HG02981 (cell line): ENCODE data around the gene TMEM139.

ENCODE experiments used
- ATAC-seq: cut with Tn5 transposase; IDR thresholded peaks from one replicate; pipeline ENCODE4 v1.9.1; 2021; ENCODE audit warnings: mild to moderate bottlenecking, moderate library complexity; ENCODE audit not compliant: unreplicated experiment

Gene TMEM139

GRCh38 chr7:143284591-143285469, at the start of gene TMEM139:
Gene TMEM139, plus strand, starts transcription at chr7:143284958. Its CDS starts 1,000 bp downstream, at chr7:143285958.
- ATAC-seq: no peak

- no peak for ATAC-seq
These were observed 49.2 kb upstream of the TMEM139 start for GRCh38 chr7:143235561-143235960.

- ATAC-seq: no peak
These were observed 48.3 kb upstream of the TMEM139 start for GRCh38 chr7:143236408-143236990.

- no peak for ATAC-seq
These were observed 47.4 kb upstream of the TMEM139 start for GRCh38 chr7:143237366-143237765.

- no peak for ATAC-seq
These were observed 46.3 kb upstream of the TMEM139 start for GRCh38 chr7:143238289-143238980.

- ATAC-seq: no peak
These were observed 44.9 kb upstream of the TMEM139 start for GRCh38 chr7:143239813-143240212.

GRCh38 chr7:143240291-143241168, 44.2 kb upstream of the TMEM139 start:
- peak; percentile 98 for ATAC-seq

- ATAC-seq: no peak
These were observed 42.5 kb upstream of the TMEM139 start for GRCh38 chr7:143242306-143242705.

GRCh38 chr7:143243111-143243510, 41.6 kb upstream of the TMEM139 start:
- ATAC-seq: no peak

- no peak for ATAC-seq
These were observed 41.1 kb upstream of the TMEM139 start for GRCh38 chr7:143243614-143244013.

- ATAC-seq: no peak
These were observed 40.4 kb upstream of the TMEM139 start for GRCh38 chr7:143244321-143244720.

- ATAC-seq: no peak
These were observed 39.6 kb upstream of the TMEM139 start for GRCh38 chr7:143245123-143245522.

GRCh38 chr7:143247372-143247771, 37.4 kb upstream of the TMEM139 start:
- ATAC-seq: no peak

- no peak for ATAC-seq
These were observed 35.9 kb upstream of the TMEM139 start for GRCh38 chr7:143248761-143249354.

GRCh38 chr7:143250199-143250598, 34.6 kb upstream of the TMEM139 start:
- no peak for ATAC-seq

- no peak for ATAC-seq
These were observed 33.9 kb upstream of the TMEM139 start for GRCh38 chr7:143250822-143251221.

- ATAC-seq: no peak
These were observed 32.8 kb upstream of the TMEM139 start for GRCh38 chr7:143252006-143252405.

GRCh38 chr7:143255564-143255963, 29.2 kb upstream of the TMEM139 start:
- ATAC-seq: no peak

GRCh38 chr7:143256325-143256724, 28.4 kb upstream of the TMEM139 start:
- no peak for ATAC-seq

- peak; percentile 74 for ATAC-seq
These were observed 27.8 kb upstream of the TMEM139 start for GRCh38 chr7:143256932-143257331.
